Neural cell (in vitro differentiated cells): ENCODE results near the gene MUSTN1. TPM values are rescaled to one million over a fixed set of nuclear protein-coding genes. Genes with fewer than 3 reads are reported as not detected.

ENCODE experiments used
- H2AFZ ChIP-seq: fragments of 200-600, 300-800 bp; sonication (generic), shearing (Covaris generic); 2 replicates; pipeline ENCODE4 v1.6.0; 2014; ENCODE audit warnings: low read depth, mild to moderate bottlenecking, antibody characterized with exemption, low read length, moderate library complexity
- H3F3A ChIP-seq: fragments of 200-600 bp; shearing (Covaris generic); 2 replicates; pipeline ENCODE4 v1.6.1; 2016; ENCODE audit warnings: mild to moderate bottlenecking, moderate library complexity, mixed read lengths, antibody characterized with exemption, low read length; ENCODE audit not compliant: insufficient read depth, poor library complexity, severe bottlenecking
- H3K27ac ChIP-seq: fragments of 200-600, 300-800 bp; sonication (generic), shearing (Covaris generic); 2 replicates; pipeline ENCODE4 v1.5.1; 2014; ENCODE audit warnings: mild to moderate bottlenecking, low read length, moderate library complexity
- H3K27me3 ChIP-seq: fragments of 300-800, 200-600 bp; sonication (generic), shearing (Covaris generic); 2 replicates; pipeline ENCODE4 v1.6.0; 2014; ENCODE audit warnings: mild to moderate bottlenecking, low read depth, low read length, moderate library complexity; ENCODE audit not compliant: insufficient read depth
- H3K36me3 ChIP-seq: fragments of 300-800, 200-600 bp; sonication (generic), shearing (Covaris generic); 2 replicates; pipeline ENCODE4 v1.5.1; 2014; ENCODE audit warnings: mild to moderate bottlenecking, antibody characterized with exemption, low read length, moderate library complexity; ENCODE audit not compliant: insufficient read depth
- H3K4me2 ChIP-seq: fragments of 300-800, 200-600 bp; sonication (generic), shearing (Covaris generic); 2 replicates; pipeline ENCODE4 v1.6.0; 2014; ENCODE audit warnings: mild to moderate bottlenecking, low read length
- H3K4me3 ChIP-seq: fragments of 300-800, 200-600 bp; sonication (generic), shearing (Covaris generic); 2 replicates; pipeline ENCODE4 v1.5.1; 2014; ENCODE audit warnings: mild to moderate bottlenecking, low read length, moderate library complexity
- H3K79me2 ChIP-seq: fragments of 200-600 bp; shearing (Covaris generic); replicated peaks from 2 replicates; pipeline ENCODE4 v1.6.0; 2014; ENCODE audit warnings: mild to moderate bottlenecking, low read length, moderate library complexity; ENCODE audit not compliant: insufficient read depth
- H3K9ac ChIP-seq: fragments of 300-800, 200-600 bp; sonication (generic), shearing (Covaris generic); 2 replicates; pipeline ENCODE4 v1.6.1; 2016; ENCODE audit warnings: mild to moderate bottlenecking, low read length, mixed read lengths
- H3K9me2 ChIP-seq: fragments of 200-600 bp; shearing (Covaris generic); 2 replicates; pipeline ENCODE4 v1.6.1; 2016; ENCODE audit warnings: mild to moderate bottlenecking, low read length, mixed read lengths; ENCODE audit not compliant: insufficient read depth
- H3K9me3 ChIP-seq: fragments of 200-600, 300-800 bp; sonication (generic), shearing (Covaris generic); 2 replicates; pipeline ENCODE4 v1.6.1; 2016; ENCODE audit warnings: mild to moderate bottlenecking, mixed run types, low read length, moderate library complexity, mixed read lengths
- H4K20me1 ChIP-seq: fragments of 200-600 bp; shearing (Covaris generic); 2 replicates; pipeline ENCODE4 v1.6.1; 2016; ENCODE audit warnings: mild to moderate bottlenecking, mixed run types; ENCODE audit not compliant: insufficient read depth
- EP300 ChIP-seq: fragments of 450-650 bp; conservative IDR thresholded peaks from 2 replicates; pipeline ENCODE4 v1.6.1; 2014; ENCODE audit warnings: antibody characterized with exemption, mild to moderate bottlenecking, moderate library complexity; ENCODE audit not compliant: poor library complexity, severe bottlenecking
- EZH2 ChIP-seq: fragments of 200-600, 300-800 bp; shearing (Covaris generic), sonication (generic); IDR thresholded peaks from 2 replicates; pipeline ENCODE4 v1.6.1; 2014; ENCODE audit warnings: antibody characterized with exemption, low read length, borderline replicate concordance, mild to moderate bottlenecking; ENCODE audit not compliant: insufficient read depth, poor library complexity, severe bottlenecking
- MXI1 ChIP-seq: fragments of 450-650 bp; conservative IDR thresholded peaks from 2 replicates; pipeline ENCODE4 v1.6.1; 2014; ENCODE audit warnings: antibody characterized with exemption, mild to moderate bottlenecking; ENCODE audit not compliant: poor library complexity, severe bottlenecking
- POLR2AphosphoS5 ChIP-seq: IDR thresholded peaks from 2 replicates; pipeline ENCODE4 v1.6.1; 2012
- RAD21 ChIP-seq: fragments of 450-650 bp; conservative IDR thresholded peaks from 2 replicates; pipeline ENCODE4 v1.6.1; 2014; ENCODE audit warnings: antibody characterized with exemption, mild to moderate bottlenecking, moderate library complexity
- REST ChIP-seq: IDR thresholded peaks from 2 replicates; pipeline ENCODE4 v1.6.1; 2012; ENCODE audit warnings: borderline replicate concordance
- SMC3 ChIP-seq: fragments of 450-650 bp; conservative IDR thresholded peaks from 2 replicates; pipeline ENCODE4 v1.6.1; 2014; ENCODE audit warnings: antibody characterized with exemption, mild to moderate bottlenecking, moderate library complexity; ENCODE audit not compliant: poor library complexity
- TAF1 ChIP-seq: IDR thresholded peaks from 2 replicates; pipeline ENCODE4 v1.6.1; 2012; ENCODE audit warnings: low read depth
- polyA plus RNA-seq: library from polyadenylated mRNA; depleted of rRNA; stranded (reverse); fragments of >200 nt; gene quantifications from 2 replicates; pipeline ENCODE4 v1.2.3, GENCODE V29; 2014
- TF ChIP-seq, protein P1 (sequence below): fragments of 450-650 bp; IDR thresholded peaks from 2 replicates; pipeline ENCODE4 v1.5.1; 2014; ENCODE audit warnings: antibody characterized with exemption, mild to moderate bottlenecking, moderate library complexity; ENCODE audit not compliant: poor library complexity, severe bottlenecking

MUSTN1 gene
- polyA plus RNA-seq, 1 donor from 2014 or later, result not detected

GRCh38 chr3:52843881-52844280 is 9.1 kb upstream of the MUSTN1 start:
- H3K4me3 ChIP-seq, result no peak overlapping the region
- H3K27me3 ChIP-seq, result no peaks in the 10 kb centered on the region
- H3K79me2 ChIP-seq, result no peaks in the 10 kb centered on the region
- no peak overlapping the region for H3K27ac ChIP-seq
- TF ChIP-seq POLR2AphosphoS5 (no peak), EP300 (no peak), RAD21 (no peak), SMC3 (no peak), EZH2 (no peak), REST (no peak), MXI1 (no peak), TAF1 (no peak)
- TF ChIP-seq, protein P1, sequence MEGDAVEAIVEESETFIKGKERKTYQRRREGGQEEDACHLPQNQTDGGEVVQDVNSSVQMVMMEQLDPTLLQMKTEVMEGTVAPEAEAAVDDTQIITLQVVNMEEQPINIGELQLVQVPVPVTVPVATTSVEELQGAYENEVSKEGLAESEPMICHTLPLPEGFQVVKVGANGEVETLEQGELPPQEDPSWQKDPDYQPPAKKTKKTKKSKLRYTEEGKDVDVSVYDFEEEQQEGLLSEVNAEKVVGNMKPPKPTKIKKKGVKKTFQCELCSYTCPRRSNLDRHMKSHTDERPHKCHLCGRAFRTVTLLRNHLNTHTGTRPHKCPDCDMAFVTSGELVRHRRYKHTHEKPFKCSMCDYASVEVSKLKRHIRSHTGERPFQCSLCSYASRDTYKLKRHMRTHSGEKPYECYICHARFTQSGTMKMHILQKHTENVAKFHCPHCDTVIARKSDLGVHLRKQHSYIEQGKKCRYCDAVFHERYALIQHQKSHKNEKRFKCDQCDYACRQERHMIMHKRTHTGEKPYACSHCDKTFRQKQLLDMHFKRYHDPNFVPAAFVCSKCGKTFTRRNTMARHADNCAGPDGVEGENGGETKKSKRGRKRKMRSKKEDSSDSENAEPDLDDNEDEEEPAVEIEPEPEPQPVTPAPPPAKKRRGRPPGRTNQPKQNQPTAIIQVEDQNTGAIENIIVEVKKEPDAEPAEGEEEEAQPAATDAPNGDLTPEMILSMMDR, result no peak
- no peak overlapping the region for H3K9ac ChIP-seq
- no peaks in the 10 kb centered on the region for H3F3A ChIP-seq
- no peaks in the 10 kb centered on the region for H3K9me3 ChIP-seq
- H2AFZ ChIP-seq, result no peak overlapping the region
- no peak overlapping the region for H3K4me2 ChIP-seq
- H4K20me1 ChIP-seq, result no peaks in the 10 kb centered on the region
- no peaks in the 10 kb centered on the region for H3K9me2 ChIP-seq
- H3K36me3 ChIP-seq, result no peaks in the 10 kb centered on the region

GRCh38 chr3:52843108-52843865 is 8.5 kb upstream of the MUSTN1 start:
- Histone ChIP-seq H3K9me2 (no peaks in the 10 kb centered on the region), H3K4me2 (no peak overlapping the region), H3K36me3 (no peaks in the 10 kb centered on the region), H3K4me3 (no peak overlapping the region), H3F3A (no peaks in the 10 kb centered on the region), H3K27ac (no peak overlapping the region), H3K9me3 (no peaks in the 10 kb centered on the region), H4K20me1 (no peaks in the 10 kb centered on the region), H3K79me2 (no peaks in the 10 kb centered on the region), H3K9ac (no peak overlapping the region), H3K27me3 (no peaks in the 10 kb centered on the region), H2AFZ (no peak overlapping the region)
- no peak for TF ChIP-seq POLR2AphosphoS5
- TF ChIP-seq EZH2, result no peak
- TF ChIP-seq TAF1, result no peak
- TF ChIP-seq, protein P1, result no peak
- no peak for TF ChIP-seq EP300
- no peak for TF ChIP-seq SMC3
- no peak for TF ChIP-seq MXI1
- TF ChIP-seq REST, result no peak
- no peak for TF ChIP-seq RAD21
